Parathyroid adenoma (tissue), 2 donors: ENCODE measurements around the gene ZNF683.
A peak's percentile ranks its signal among the peaks of the same experiment; 100 is the strongest.
"Not testable (repeated sequence)": the region's sequence is repeated elsewhere in the genome, so short reads cannot be mapped to it uniquely, and the experiment has no call there.

Experiments used
- H2AFZ ChIP-seq: fragments of 300-600 bp; sonication (generic); one replicate; pipeline ENCODE4 v1.7.0; 2017; ENCODE audit warnings: antibody characterized with exemption, mild to moderate bottlenecking
- H3K27ac ChIP-seq: fragments of 300-600 bp; sonication (generic); one replicate; pipeline ENCODE4 v1.7.0; 2017
- H3K27me3 ChIP-seq: fragments of 300-600 bp; sonication (generic); one replicate; pipeline ENCODE4 v1.7.0; 2017; ENCODE audit warnings: low read length; ENCODE audit not compliant: control insufficient read depth, insufficient read depth
- H3K36me3 ChIP-seq: fragments of 300-600 bp; sonication (generic); one replicate; pipeline ENCODE4 v1.7.0; 2017; ENCODE audit warnings: low read length; ENCODE audit not compliant: control insufficient read depth, insufficient read depth
- H3K4me1 ChIP-seq: fragments of 300-600 bp; sonication (generic); one replicate; pipeline ENCODE4 v1.7.0; 2017; ENCODE audit warnings: control low read depth
- H3K4me2 ChIP-seq: fragments of 300-600 bp; sonication (generic); one replicate; pipeline ENCODE4 v1.7.0; 2017; ENCODE audit warnings: low read length
- H3K4me3 ChIP-seq: fragments of 300-600 bp; sonication (generic); one replicate; pipeline ENCODE4 v1.7.0; 2017; ENCODE audit warnings: low read depth, low read length
- H3K79me2 ChIP-seq: fragments of 300-600 bp; sonication (generic); one replicate; pipeline ENCODE4 v1.7.0; 2017; ENCODE audit warnings: control low read depth
- H3K9ac ChIP-seq: fragments of 300-600 bp; sonication (generic); one replicate; pipeline ENCODE4 v1.7.0; 2017; ENCODE audit warnings: mild to moderate bottlenecking
- H3K9me3 ChIP-seq: fragments of 300-600 bp; sonication (generic); one replicate; pipeline ENCODE4 v1.7.0; 2017; ENCODE audit warnings: low read length; ENCODE audit not compliant: control insufficient read depth
- TF ChIP-seq, protein P1 (sequence below): fragments of 300-600 bp; sonication (generic); IDR thresholded peaks from one replicate; pipeline ENCODE4 v1.7.0; 2017; ENCODE audit warnings: antibody characterized with exemption, mild to moderate bottlenecking
- donor health status: primary hyperparathyroidism.

ZNF683 gene

DNA sequence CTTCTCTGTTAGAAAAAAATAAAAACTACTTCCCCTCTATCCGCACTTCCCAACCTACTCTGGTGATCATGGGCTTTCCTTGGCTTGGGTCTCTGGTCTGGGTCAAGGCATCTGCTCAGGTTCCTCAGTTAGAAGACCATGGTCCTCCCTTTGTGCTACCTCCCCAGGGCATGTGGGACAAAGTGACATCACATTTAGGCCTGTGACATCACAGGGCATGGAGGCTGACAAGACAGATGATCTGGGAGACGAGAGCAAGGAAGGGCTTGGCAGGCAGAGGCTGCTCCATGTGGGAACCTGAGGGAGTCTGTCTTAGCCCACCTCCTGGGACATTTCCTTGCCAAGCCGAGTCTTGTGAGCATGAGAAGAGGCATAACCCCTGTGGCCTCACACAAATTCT lies at the start of gene ZNF683:
TSS of gene ZNF683 (minus strand) at position 140 of the 400 bp plus-strand sequence. CDS start 4,179 bp downstream, outside the sequence.
- not testable (repeated sequence) for H3K9me3 ChIP-seq, H3K4me1 ChIP-seq, H3K9ac ChIP-seq, H3K4me3 ChIP-seq, H3K27ac ChIP-seq, H3K4me2 ChIP-seq, H3K36me3 ChIP-seq, H3K79me2 ChIP-seq, H3K27me3 ChIP-seq, H2AFZ ChIP-seq

DNA sequence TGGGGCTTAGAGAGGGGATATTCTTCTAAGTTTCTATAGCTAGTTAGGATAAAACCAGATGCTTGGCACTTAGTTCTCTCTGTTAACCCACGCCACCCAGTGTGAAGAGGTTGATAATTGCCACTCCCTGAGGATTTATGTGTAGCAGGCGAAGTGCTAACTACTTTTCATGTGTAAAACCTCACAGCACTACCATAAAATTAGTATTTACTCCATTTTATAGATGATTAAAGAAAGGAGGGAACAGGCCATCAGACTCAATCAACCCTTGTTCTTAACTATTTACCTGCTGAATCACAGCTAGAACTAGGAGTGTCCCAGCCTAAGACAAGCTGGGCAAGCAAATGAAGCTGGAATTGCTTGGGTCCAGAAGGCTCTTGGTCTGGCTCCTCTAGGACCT lies 46.9 kb upstream of the ZNF683 start:
- Histone ChIP-seq H3K4me2 (no peak overlapping the region), H3K9me3 (no peaks in the 10 kb centered on the region), H3K9ac (no peak overlapping the region), H3K79me2 (no peaks in the 10 kb centered on the region), H3K4me1 (no peaks in the 10 kb centered on the region), H2AFZ (no peak overlapping the region), H3K27me3 (no peaks in the 10 kb centered on the region), H3K27ac (no peak overlapping the region), H3K4me3 (no peak overlapping the region), H3K36me3 (no peaks in the 10 kb centered on the region)
- TF ChIP-seq, protein P1, sequence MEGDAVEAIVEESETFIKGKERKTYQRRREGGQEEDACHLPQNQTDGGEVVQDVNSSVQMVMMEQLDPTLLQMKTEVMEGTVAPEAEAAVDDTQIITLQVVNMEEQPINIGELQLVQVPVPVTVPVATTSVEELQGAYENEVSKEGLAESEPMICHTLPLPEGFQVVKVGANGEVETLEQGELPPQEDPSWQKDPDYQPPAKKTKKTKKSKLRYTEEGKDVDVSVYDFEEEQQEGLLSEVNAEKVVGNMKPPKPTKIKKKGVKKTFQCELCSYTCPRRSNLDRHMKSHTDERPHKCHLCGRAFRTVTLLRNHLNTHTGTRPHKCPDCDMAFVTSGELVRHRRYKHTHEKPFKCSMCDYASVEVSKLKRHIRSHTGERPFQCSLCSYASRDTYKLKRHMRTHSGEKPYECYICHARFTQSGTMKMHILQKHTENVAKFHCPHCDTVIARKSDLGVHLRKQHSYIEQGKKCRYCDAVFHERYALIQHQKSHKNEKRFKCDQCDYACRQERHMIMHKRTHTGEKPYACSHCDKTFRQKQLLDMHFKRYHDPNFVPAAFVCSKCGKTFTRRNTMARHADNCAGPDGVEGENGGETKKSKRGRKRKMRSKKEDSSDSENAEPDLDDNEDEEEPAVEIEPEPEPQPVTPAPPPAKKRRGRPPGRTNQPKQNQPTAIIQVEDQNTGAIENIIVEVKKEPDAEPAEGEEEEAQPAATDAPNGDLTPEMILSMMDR, result no peak

DNA sequence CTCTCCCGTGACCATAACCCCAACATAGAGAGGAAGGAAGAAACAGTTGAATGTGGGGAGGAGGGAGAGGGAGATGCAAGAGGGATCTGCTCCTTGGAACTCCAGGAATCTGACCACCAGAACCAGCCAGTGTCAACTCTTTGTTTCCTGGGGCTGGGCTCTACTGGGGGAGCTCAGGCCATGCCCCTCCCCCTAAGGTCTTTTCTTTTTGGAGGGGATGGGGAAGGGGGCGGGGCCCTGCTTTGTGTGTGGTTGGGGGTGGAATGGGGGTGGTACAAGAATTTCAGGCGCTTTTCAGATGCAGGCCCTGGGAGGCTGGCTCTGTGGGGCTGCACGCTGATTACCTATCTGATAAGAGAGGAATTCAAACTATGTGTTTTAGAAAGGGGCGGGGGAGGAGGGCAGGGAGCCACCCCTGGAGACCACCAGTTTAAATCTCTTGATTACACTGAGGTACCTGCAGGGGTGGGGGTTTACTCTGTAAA lies 46.4 kb upstream of the ZNF683 start:
- Histone ChIP-seq H3K4me2 (no peak overlapping the region), H3K4me1 (no peaks in the 10 kb centered on the region), H3K36me3 (no peaks in the 10 kb centered on the region), H3K9me3 (no peaks in the 10 kb centered on the region), H3K27ac (no peak overlapping the region), H3K4me3 (no peak overlapping the region), H3K27me3 (no peaks in the 10 kb centered on the region), H3K9ac (no peak overlapping the region), H3K79me2 (no peaks in the 10 kb centered on the region), H2AFZ (no peak overlapping the region)
- TF ChIP-seq, protein P1, result no peak

DNA sequence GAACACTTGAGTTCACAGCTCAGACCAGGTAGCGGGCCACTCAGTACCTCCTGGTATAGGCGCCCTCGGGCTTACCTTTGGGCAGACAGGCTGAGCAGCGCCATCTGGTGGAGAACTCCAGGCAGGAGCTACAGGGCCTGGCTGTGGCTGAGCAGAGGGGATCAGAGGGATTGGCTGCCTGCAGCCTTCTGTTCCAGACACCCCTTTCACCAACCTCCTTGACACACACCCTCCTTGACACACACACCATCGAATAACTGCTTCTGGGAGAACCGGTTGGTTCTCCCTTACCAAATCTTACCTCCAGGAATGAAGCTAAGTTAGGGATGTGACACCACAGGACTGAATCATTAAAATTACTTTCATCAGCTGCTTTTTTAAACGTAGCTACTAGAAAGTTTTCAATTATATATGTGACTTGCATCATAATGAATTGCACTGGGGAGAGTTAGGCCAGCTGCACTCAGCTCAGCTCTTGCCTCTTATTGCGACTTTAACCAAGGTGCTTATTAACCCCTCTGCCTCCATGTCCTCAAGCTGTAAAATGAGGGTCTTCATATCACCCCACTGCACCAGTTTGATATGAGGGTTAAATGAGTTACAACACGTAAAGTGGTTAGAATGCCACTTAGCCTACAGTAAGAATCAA lies 44.7 kb upstream of the ZNF683 start:
- H3K4me3 ChIP-seq, result no peak overlapping the region
- no peaks in the 10 kb centered on the region for H3K9me3 ChIP-seq
- no peaks in the 10 kb centered on the region for H3K36me3 ChIP-seq
- H3K9ac ChIP-seq, result no peak overlapping the region
- peaks cover 4% of the 10 kb centered on the region for H3K27me3 ChIP-seq
- H3K4me1 ChIP-seq, result no peaks in the 10 kb centered on the region
- no peak overlapping the region for H3K4me2 ChIP-seq
- TF ChIP-seq, protein P1, result peak; percentile 59
- no peak overlapping the region for H2AFZ ChIP-seq
- H3K79me2 ChIP-seq, result no peaks in the 10 kb centered on the region
- H3K27ac ChIP-seq, result no peak overlapping the region

DNA sequence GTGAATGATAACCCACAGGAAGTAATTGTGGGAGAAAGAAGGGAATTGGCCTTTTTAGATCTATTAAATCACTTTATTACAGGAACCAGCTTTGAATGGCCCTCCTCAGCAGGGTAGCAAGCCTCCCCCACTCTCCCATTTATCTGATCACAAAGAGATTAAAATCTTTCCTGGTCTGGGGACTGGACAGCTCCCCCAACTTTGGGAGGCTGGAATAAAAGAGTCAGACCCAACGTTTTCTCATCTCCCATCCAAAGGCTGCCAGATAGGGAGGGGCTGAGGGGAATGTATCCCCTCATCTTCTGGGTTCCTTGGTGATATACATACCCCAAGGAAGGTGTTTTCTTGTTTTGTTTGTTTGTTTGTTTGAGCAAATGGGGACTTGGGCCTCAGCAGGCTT lies 40.5 kb upstream of the ZNF683 start:
- TF ChIP-seq, protein P1, result no peak
- no peaks in the 10 kb centered on the region for H3K4me1 ChIP-seq
- H3K4me3 ChIP-seq, result no peak overlapping the region
- H3K9me3 ChIP-seq, result no peaks in the 10 kb centered on the region
- H3K4me2 ChIP-seq, result no peak overlapping the region
- no peaks in the 10 kb centered on the region for H3K36me3 ChIP-seq
- peaks cover 17% of the 10 kb centered on the region for H3K27me3 ChIP-seq
- no peak overlapping the region for H2AFZ ChIP-seq
- no peak overlapping the region for H3K27ac ChIP-seq
- H3K79me2 ChIP-seq, result no peaks in the 10 kb centered on the region
- H3K9ac ChIP-seq, result no peak overlapping the region
